ENCODE data around the gene KLHDC1. TPM values are rescaled to one million over a fixed set of nuclear protein-coding genes. Genes with fewer than 3 reads are reported as not detected.
A peak's percentile ranks its signal among the peaks of the same experiment; 100 is the strongest.

Gene KLHDC1
- total RNA-seq, 1 experiment from 2014 or later = 0.98 TPM

GRCh38 chr14:49686425-49686824 lies 6.5 kb upstream of the KLHDC1 start (continued):
- no peak for TF ChIP-seq CTCF (IDR thresholded peaks at IDR 0.05 in 2 of 3, conservative IDR thresholded peaks at IDR 0.05 in 1 of 3; ENCODE audit: borderline replicate concordance in 1 of 3, insufficient read depth in 1 of 3, low read depth in 2 of 3, low read length in 2 of 3)

- CTCF ChIA-PET = no interaction called here
- Histone ChIP-seq H2AFZ (ENCODE audit: low read depth, low read length, poor library complexity, severe bottlenecking) (peak within 1 kb of the TSS; percentile 67), H3K4me1 (ENCODE audit: control insufficient read depth in 1 of 2, insufficient read depth in 2 of 2, low read length in 2 of 2) (peaks cover 10 to 42% of the 10 kb centered on the region in 2 experiments), H3K9me3 (ENCODE audit: control insufficient read depth in 1 of 2, insufficient read depth in 1 of 2, low read depth in 1 of 2, low read length in 2 of 2) (no peaks in the 10 kb centered on the region), H3K36me3 (ENCODE audit: control insufficient read depth in 1 of 2, insufficient read depth in 2 of 2, low read length in 2 of 2) (peaks cover 2 to 4% of the 10 kb centered on the region in 2 experiments; a peak in 1 of 4 replicates), H3K9ac (ENCODE audit: low read length) (peak within 1 kb of the TSS; percentile 74), H3K27ac (ENCODE audit: low read depth, low read length) (peak within 1 kb of the TSS; percentile 50), H3K4me3 (replicated peaks in 1 of 2; ENCODE audit: low read depth in 1 of 2, low read length in 2 of 2) (peak within 1 kb of the TSS; percentile 76 to 81), H3K4me2 (ENCODE audit: low read length) (peak within 1 kb of the TSS; percentile 96), H3K27me3 (ENCODE audit: insufficient read depth, low read length) (no peaks in the 10 kb centered on the region), H3K79me2 (ENCODE audit: insufficient read depth, low read length) (peaks cover 46% of the 10 kb centered on the region), H4K20me1 (ENCODE audit: insufficient read depth) (no peaks in the 10 kb centered on the region), H3K9me2 (ENCODE audit: insufficient read depth) (no peaks in the 10 kb centered on the region)
- peak; percentile 90 for ATAC-seq
- BruUV-seq (replicated peaks) = TSS peak; percentile 88
- RAD21 ChIA-PET (ENCODE audit: low non-redundant PET in 1 of 2, low total read pairs in 2 of 2, uncharacterized antibody in 2 of 2, unreplicated experiment in 2 of 2) = no interaction called here
- POLR2A ChIA-PET = interaction anchor here (0.6 kb wide), 1 partner anchor 61 kb away, joined by 3 read pairs; no protein-coding TSS in a partner anchor
- DNase-seq (ENCODE audit: low read depth, low spot score) = peak; percentile 44
- intact Hi-C loops (cut with micrococcal nuclease) = loop anchor here (5.0 kb wide), 1 partner anchor 79 kb away; the partner anchor contains the start of gene KLHDC2
- TF ChIP-seq POLR2AphosphoS5 (IDR thresholded peaks at IDR 0.05; ENCODE audit: low read depth, low read length) = peak; percentile 79
- TF ChIP-seq JUND (IDR thresholded peaks at IDR 0.05) = no peak
- 0 out of 2 replicates have a peak, but pooled peaks have one; percentile 11 for TF ChIP-seq SP1 (IDR thresholded peaks at IDR 0.05; ENCODE audit: low read depth)
- peak; percentile 53; the same call in 1 of the 2 replicates for TF ChIP-seq ZFX (IDR thresholded peaks at IDR 0.05)
- TF ChIP-seq MAX (IDR thresholded peaks at IDR 0.05) = peak; percentile 94
- TF ChIP-seq CTCF (IDR thresholded peaks at IDR 0.05 in 2 of 3, conservative IDR thresholded peaks at IDR 0.05 in 1 of 3; ENCODE audit: borderline replicate concordance in 1 of 3, insufficient read depth in 1 of 3, low read depth in 2 of 3, low read length in 2 of 3) = no peak
- no peak for TF ChIP-seq POLR2A (IDR thresholded peaks at IDR 0.05; ENCODE audit: borderline replicate concordance, extremely low read depth, insufficient read depth, insufficient read length)
- peak; percentile 9 for TF ChIP-seq ZBTB33 (IDR thresholded peaks at IDR 0.05; ENCODE audit: extremely low read depth, insufficient replicate concordance, low read length)
- peak; percentile 43; the same call in 1 of the 2 replicates for TF ChIP-seq CBX3 (IDR thresholded peaks at IDR 0.05; ENCODE audit: low read depth)
- peak; percentile 90 for TF ChIP-seq YY1 (IDR thresholded peaks at IDR 0.05; ENCODE audit: extremely low read depth, insufficient replicate concordance, low read depth, low read length)
- peak; percentile 60 for TF ChIP-seq SIN3A (IDR thresholded peaks at IDR 0.05; ENCODE audit: low read depth)
Observed at GRCh38 chr14:49687942-49688700, 4.8 kb upstream of the KLHDC1 start, which contains the start of gene POLE2. POLE2 (minus strand) TSS chr14:49688214; CDS start chr14:49688203, 11 bp downstream.

All from HCT116 (cell line).